ENCODE data around the gene ITGB5.

ITGB5 gene, protein sequence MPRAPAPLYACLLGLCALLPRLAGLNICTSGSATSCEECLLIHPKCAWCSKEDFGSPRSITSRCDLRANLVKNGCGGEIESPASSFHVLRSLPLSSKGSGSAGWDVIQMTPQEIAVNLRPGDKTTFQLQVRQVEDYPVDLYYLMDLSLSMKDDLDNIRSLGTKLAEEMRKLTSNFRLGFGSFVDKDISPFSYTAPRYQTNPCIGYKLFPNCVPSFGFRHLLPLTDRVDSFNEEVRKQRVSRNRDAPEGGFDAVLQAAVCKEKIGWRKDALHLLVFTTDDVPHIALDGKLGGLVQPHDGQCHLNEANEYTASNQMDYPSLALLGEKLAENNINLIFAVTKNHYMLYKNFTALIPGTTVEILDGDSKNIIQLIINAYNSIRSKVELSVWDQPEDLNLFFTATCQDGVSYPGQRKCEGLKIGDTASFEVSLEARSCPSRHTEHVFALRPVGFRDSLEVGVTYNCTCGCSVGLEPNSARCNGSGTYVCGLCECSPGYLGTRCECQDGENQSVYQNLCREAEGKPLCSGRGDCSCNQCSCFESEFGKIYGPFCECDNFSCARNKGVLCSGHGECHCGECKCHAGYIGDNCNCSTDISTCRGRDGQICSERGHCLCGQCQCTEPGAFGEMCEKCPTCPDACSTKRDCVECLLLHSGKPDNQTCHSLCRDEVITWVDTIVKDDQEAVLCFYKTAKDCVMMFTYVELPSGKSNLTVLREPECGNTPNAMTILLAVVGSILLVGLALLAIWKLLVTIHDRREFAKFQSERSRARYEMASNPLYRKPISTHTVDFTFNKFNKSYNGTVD

DNA sequence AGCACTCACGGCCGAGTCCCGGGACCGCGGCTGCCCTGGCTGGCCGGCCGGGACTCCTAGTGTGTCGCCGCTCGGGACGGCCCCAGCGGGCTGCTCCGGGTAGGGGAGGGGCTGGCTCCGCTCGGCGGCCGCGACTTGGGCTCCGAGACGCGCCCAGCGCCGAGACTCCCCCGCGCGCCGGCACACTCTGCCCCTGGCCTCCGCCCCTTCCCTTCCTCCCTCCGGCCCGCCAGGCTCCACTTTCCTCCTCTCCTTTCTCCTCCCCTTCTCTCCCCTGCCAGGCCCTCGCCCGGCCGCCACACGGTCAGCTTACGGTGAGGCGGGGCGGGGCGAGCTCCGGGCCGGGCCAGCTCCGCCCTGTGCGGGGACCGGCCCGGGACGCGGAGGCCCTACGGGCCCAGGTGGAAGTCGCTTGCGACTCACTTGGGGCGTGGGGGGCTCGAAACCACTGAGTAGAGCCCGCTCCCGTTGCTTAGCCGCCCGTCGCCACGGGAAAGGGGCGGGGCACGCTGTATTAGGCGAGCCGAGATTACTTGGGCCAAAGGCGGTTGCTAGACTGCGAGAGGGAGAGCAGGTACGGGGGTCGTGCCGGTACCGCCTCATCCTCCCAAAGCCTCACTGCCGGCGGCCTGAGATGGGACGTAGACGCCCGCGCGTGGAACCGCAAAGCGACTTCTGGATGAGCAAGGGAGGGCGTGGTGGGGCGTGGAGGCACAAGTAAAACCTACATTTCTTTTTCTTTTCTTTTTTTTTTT lies at the start of gene ITGB5:
Gene ITGB5 (minus strand): TSS at position 189 of the 755 bp plus-strand sequence. CDS start 365 bp downstream, outside the sequence.
- DNase-seq, result peak; percentile 7

DNA sequence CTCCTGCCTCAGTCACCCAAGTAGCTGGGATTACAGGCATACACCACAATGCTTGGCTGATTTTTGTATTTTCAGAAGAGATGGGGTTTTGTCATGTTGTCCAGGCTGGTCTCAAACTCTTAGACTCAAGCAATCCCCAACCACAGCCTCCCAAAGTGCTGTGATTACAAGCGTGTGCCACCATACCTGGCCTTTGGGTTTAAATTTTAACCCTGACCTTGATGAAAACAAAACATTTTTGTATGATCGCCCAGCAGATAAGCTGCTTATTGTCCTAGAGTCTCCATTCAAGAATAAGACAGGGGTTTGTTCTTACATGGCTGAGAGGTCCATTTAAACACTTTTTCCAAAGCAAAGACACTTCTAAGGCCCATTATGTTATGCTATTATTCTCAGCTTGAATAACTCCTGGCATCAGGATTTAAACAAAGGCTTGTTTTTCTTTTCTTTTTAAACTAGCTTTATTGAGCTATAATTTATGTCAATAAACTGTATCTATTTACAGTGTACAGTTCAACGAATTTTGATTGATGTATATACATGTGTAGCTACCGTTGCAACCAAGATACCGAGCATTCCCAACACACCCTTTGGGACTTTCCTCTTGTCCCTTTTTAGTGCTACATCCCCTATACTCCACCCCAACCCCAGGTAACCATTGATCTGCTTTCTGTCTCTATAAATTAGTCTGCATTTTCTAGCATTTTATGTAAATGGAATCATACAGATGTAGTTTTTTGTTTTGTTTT lies 48.8 kb upstream of the ITGB5 start:
- DNase-seq, result no peak

DNA sequence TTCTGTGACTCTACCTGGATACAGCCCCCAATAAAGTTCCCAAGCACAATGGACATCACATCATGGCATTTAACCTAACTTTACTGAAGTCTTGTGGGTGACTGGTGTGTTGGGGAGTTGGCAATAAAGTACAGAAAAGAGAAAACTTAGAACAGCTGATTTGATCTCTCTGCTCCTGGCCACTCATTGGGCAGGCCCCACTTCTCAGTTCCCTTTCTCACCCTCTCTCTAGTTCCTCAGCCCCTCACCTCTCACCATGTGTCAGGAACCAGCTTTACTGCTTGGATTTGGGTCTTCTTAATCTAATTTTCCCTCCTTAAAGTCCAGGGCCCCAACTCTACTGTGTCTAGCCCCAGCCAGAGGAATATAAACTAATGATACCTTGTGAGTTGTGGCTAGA lies 48.1 kb upstream of the ITGB5 start:
- DNase-seq, result no peak

DNA sequence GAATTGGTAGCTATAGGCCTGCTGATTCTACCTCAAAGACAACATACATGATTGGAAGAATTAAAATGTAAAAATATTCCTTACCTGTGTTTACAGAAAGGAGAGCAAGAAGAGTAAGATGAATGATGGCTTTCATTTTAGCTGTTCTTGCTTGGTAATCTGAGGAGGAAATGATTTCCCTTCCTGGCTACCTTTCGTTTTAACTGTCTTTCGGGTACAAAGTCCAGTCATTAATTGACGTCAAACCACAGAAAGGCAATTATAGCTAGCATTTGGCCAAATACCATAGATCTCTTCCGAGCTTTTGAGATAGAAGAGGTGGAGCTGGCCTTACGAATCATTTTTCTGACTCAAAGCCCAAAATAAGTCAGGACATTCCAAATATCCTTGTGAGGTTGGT lies 47.4 kb upstream of the ITGB5 start, which contains the start of gene MUC13:
Gene MUC13 (minus strand): TSS at position 175 of the 400 bp plus-strand sequence. CDS start 39 bp downstream, at position 136.
- DNase-seq, result no peak

DNA sequence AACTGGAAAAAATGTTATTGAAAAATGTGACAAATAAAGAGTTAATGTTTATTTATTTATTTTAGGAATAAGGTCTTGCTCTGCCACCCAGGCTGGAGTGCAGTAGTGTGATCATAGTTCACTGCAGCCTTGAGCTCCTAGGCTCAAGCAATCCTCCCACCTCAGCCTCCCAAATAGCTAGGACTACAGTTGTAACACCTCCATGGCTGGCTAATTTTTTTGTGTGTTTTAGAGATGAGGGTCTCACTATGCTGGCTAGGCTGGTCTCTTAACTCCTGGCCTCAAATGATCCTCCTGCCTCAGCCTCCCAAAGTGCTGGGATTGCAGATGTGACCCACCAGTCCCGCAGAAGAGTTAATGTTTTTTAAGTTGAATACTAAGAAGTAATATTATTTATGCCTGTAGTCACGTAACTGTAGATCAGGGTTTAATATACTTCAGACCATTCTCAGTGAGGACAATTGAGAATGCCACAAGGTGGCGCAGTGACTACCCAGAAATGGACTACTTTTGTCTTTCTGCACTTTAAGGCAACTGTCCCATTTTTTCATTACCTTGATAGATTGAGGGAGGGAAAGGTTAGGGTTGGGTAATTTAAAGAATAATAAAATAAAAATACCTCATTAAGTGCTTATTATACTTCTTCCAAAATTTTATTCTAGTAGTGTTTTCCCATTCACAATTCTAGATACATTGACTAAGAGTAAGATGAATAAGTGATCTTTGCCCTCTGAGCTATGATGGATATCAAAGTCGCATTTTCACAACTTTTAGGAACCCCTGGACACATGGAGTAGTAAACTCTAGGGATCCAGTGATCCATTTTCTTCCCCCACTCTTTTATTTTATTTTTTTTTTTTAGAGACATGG lies 41.4 kb upstream of the ITGB5 start:
- DNase-seq, result peak; percentile 56

DNA sequence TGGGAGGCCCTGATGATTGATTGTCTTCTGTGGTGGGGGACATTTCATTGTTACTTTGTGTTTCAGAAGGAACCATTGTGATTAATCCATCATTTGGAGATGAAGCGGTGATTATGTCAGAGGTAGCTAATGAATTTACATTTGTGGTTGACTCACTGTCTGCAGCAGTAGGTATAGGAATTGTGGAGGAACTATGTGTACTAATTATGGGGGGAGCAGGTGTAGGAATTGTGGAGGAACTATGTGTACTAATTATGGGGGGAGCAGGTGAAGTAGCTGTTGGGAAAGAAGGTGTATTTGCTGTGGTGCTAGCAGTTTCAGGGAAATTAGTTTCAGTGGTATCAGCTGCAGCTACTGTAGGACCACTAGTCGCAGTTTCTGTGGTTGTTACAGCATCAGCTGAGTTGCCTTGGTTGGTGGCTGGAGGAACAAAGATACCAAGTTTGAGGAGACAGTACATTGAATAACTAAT lies 40.4 kb upstream of the ITGB5 start:
- no peak for DNase-seq

DNA sequence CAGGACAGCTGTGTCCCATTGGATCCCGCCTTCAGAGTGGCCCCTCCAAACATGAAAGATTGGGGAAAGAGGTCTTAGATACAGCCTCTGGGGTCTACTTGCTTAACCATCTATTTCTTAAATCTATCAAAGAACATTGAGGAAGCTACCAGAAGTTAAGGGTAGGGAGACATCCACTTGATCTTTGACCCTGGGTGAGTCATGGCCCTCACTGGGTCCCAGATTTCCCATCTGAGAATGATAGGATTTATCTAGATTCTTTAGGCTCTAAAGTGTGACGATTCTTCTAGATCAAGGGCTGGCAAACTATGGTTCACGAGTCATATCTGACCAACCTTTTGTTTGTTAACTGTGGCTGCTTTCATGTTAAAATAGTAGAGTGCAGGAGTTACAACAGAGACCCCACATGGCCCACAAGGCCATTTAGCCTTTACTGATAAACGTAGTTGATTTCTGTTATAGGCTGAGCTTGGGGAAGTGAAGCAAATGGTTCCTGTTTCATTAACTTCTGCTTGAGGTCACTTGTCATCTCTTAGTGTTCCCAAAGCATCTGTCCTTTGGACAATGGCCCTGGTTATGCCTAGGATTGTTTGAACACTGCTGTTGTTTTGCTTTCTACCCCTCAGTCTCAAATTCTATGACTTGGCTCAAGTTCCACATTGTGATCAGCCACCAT lies 39.4 kb upstream of the ITGB5 start:
- no peak for DNase-seq

DNA sequence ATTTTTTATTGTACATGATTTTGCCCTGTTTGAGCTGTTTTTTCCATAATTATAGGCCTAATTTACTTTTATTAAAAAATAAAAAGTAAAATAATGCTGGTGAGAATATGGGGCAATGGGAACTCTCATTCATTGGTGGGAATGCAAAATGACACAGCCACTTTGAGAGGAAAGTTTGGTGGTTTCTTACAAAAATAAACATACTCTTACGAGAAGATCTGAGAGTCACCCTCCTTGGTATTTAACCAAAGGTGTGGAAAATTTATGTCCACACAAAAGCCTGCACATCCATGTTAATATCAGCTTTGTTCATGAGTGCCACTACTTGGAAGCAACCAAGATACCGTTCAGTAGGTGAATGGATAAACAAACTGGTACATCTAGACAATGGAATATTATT lies 37.6 kb upstream of the ITGB5 start:
- no peak for DNase-seq

DNA sequence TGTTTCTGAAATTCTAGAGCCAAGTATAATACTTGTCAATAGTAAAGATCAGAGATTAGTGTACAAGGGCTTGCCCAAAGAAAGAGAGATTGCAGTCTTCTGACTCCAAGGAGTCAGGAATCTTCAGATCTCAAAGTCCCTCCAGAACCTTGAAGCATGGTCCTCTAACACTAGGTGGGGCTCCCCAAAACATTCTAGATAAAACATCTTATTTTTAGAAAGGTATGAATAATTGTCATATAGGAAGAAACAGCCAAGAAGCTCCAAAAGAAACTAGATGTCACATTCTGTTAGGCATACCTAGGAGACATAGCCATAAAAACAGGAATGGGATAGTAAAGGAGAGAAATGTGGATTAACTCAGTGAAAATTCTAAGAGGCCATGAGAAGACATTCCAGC lies 36.7 kb upstream of the ITGB5 start:
- DNase-seq, result no peak

DNA sequence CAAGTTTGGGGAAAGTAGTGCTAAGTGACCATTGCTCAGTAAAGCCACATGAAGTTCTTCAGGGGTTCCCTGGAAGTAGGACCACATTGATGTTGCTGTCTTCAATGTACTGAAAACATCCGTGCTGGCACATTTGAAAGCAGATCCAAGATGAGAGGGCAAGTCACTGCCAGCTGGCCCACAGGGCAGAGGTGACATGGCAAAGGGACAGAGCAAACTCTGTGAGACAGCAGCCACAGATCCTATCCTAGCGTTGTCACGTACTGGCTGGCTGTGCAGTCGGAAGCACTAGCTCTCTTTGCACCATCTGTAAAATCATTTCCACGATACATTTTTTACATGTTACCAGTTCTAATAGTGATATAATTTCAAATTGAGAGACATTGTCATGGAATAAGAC lies 33.6 kb upstream of the ITGB5 start:
- no peak for DNase-seq

DNA sequence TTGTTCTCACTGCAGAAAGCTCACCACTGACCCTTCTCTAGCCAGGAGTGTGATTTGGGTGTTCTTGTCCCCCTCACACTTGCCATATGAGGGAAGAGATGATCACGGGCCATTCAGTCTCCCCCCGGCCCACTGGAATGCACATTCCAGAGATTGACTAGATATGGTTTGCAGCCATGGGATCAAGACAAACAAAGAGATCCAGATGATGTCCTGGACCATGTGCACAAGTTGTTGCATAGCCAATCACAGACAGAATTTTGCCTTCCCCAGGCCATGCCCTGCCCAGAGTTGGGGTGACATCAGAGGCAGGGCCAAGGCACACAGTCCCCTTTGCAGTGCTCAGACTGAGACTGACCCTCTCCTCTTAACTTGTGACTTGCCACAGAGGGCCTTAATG lies 32.6 kb upstream of the ITGB5 start:
- no peak for DNase-seq

DNA sequence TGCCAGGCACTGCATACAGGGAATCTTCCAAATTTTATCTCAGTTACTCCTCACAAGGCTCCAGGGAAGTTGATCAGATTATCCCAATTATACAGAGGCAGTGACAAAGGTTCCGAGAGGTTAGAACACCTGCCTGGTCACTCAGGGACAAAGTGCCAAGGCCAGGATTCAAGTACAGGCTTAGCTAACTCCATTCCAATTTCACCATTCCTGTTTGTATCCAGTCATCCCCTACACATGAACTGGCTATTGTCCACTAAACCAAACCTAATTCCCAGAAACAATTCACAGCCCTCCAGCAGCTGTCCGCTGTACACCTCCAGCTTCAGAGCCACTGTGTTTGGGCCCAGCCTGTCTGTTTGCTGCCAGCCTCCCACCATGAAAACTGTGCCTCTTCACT lies 31.4 kb upstream of the ITGB5 start:
- DNase-seq, result no peak

DNA sequence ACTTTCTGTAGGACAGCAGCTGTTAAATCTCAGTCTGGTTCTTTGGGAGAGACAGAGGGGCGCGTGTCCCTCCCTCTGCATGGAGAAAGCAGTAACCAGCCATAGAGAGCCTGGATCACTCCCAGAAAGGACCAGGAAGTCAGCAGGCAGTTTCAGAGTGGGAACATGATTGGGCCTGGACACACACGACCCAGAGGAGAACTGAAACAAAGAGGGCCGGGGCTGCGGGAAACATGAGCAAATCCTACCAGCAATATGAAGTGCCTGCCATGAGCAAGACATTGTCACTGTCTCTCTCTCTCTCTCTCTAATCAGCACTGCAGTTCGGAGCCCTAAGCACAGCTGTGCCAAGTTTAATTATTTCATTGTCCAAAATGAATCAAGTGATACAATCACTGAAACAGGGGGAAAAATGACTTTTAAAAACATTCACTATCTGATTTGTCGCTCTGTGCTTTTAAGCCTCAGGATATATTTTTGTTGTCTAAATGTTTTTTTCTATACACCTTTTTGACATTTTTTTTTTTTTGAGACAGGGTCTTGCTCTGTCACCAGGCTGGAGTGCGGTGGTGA lies 29.8 kb upstream of the ITGB5 start:
- no peak for DNase-seq

DNA sequence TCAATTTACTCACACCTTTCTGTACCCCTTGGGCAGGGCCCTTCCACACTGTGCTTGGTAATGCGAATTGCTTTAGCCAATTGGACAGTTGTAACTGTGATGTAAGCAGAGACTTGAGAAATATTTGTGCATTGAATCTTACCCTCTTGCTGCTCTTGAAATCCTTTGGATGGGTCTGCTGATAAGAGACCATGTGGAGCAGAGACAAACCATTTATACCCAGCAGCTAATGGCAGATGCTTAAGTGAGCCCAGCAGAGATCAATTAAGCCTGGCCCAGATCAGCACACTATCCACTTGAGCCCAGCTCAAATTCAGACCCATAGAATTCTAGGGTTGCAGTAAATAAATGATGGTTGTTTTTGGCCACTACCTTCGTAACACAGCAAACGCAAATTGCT lies 28.1 kb upstream of the ITGB5 start:
- no peak for DNase-seq

DNA sequence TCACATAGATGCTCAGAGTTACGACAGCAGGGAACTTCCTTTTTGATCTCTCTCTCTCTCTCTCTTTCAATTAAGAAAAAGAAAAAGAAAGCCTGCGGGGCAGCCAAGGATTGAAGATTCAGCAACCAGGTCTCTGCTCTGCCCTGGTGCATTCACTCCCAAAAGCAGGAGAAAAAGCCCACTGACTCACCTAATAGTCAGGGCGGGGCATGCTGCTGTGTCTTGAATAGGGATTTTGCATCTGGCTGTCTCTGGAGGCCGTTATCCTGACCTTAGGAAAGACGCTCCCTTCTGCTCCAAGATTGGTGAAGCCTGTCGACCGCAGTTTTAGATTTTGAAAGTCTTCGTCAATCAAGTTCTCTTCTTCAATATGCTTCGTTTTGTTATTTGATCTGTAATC lies 20.8 kb upstream of the ITGB5 start:
- no peak for DNase-seq

DNA sequence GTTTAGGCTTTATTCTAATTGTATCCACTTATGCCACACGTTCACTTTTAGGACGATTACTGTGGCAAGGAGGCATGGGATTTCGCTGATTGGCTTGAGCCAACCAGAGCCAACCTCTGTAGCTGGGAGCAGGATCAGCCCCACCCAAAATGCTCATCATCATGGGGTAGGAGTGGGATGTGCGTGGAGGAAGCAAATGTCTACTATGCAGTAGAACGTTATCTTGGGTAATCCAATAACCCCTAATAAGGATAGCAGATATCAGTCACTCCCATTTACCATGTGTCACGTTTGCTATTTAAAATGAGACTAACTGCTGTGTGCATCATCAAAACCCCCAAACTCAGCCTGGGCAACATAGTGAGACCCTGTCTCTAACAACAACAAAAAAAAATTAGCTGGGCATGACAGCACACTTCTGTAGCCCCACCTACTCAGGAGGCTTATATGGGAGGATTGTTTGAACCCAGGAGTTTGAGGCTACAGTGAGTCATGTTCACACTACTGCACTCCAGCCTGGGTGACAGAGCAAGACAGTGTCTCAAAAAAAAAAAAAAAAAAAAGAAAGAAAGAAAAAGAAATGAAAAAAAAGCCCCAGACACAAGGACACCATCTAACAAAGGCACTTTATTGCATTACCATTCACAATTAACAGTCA lies 17.8 kb upstream of the ITGB5 start:
- DNase-seq, result no peak

DNA sequence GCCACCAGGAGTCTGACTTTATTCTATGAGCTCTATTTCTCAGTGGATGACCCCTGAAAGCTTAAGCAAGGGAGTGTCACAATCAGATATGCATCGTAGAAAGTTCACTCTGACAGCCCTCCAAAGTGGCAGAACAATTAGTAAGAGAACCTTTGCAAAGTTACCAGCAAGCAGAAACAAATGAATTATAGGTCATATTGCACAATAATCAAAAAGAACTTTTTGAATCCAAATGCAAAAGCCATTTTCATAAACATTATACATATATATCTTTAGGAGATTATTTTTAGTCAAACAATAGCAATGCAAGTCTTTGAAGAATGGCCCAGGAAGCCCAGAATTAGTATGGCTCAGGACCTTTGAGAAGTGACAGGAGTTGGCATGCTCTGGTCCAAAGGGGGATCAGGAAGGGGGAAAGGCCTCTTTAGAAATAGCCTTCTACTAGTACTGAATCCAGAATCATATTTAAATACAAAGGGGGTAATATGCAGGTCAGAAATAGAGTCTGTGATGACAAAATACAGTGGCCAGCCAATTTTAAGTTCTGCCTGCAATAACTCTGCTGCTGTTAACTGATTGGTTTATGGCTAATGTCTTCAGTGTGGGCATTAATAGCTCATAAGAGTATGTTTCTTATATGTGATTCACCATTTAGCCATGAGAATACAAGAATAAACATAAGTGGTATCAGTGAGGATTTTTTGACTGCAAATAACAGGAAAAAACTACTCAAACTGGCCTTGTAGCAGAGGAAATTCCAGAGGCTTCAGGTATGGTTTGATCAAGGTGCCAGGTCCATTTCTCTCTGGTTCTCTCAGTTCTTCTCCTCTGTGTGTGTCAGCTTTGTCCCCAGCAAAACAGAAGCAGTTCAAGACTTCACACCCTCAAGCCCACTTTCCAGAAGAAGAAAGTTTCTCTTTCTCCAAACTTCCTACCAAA lies 17.0 kb upstream of the ITGB5 start:
- no peak for DNase-seq

DNA sequence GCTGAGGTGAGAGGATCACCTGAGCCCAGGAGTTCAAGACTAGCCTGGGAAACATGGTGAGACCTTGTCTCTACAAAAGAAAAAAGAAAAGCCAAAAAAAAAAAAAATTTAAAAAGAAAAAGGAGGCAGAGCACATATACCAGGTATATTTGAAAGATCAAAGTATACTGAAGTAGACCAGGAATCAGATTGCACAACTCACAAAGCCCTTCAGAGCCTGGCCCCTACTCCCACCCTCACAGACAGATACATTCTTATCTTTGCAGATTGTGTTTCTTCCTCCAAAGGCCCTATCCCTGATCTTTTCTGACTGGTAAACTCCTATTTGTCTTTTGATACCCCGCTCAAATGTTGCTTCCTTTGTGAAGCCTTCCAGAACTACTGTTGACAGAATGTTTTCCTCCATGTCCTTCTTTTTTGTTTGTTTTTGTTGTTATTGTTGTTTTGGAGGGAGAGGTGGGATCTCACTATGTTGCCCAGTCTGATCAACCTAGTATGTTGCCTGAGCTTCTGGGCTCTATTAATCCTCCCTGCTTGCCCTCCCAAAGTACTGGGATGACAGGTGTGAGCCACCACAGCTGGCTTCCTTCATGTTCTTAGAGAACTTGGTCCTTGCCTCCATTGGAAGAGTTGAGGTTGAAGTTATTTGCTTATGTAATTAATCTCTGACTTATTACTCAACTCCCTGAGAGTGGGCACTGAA lies 9.8 kb upstream of the ITGB5 start:
- no peak for DNase-seq

All from CD4-positive, alpha-beta T cell treated with Interleukin-12 subunit alpha and Interleukin-12 subunit beta, for 1 hour (primary cell).